ENCODE data around the gene CRISP2. TPM values are rescaled to one million over a fixed set of nuclear protein-coding genes. Genes with fewer than 3 reads are reported as not detected.
"Not testable (repeated sequence)": the region's sequence is repeated elsewhere in the genome, so short reads cannot be mapped to it uniquely, and the experiment has no call there.

CRISP2 gene
- total RNA-seq, 4 donors from 2014 or later = not detected

DNA sequence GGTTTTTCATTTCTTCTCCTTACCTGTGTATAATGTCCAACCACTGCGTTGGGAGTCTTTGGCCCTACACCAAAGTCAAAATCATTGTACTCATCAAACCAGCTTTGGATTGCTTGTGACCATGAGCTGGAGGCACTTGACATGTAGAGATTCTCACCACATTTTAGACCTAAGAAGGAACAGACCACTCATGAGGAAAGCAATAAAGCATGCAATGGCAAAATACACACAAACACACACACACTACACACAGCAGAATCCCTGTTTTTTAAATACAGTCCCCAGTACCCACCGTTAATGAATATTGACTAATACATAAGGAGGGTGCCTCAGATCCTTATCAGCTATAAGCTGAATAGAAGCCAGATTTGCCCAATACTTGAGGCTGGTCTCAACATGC lies 20.3 kb upstream of the CRISP2 start:
- DNase-seq (ENCODE audit: low spot score in 2 of 2) = no peak
- WGBS, 2 donors = 70 to 81% methylated on average over 2 of the region's 2 CpGs
- no peaks in the 10 kb centered on the region for H3K4me1 ChIP-seq

GRCh38 chr6:49732781-49733180 lies 19.4 kb upstream of the CRISP2 start:
- Histone ChIP-seq H3K9me3 (no peaks in the 10 kb centered on the region), H3K27ac (no peak overlapping the region), H3K36me3 (no peaks in the 10 kb centered on the region), H3K27me3 (no peaks in the 10 kb centered on the region), H3K4me1 (no peaks in the 10 kb centered on the region), H3K4me3 (no peak overlapping the region)
- WGBS, 2 donors = 81 to 86% methylated on average over 3 of the region's 3 CpGs
- no peak for DNase-seq (ENCODE audit: low spot score in 2 of 2)
- TF ChIP-seq POLR2A (IDR thresholded peaks at IDR 0.05) = no peak
- TF ChIP-seq, protein P1, sequence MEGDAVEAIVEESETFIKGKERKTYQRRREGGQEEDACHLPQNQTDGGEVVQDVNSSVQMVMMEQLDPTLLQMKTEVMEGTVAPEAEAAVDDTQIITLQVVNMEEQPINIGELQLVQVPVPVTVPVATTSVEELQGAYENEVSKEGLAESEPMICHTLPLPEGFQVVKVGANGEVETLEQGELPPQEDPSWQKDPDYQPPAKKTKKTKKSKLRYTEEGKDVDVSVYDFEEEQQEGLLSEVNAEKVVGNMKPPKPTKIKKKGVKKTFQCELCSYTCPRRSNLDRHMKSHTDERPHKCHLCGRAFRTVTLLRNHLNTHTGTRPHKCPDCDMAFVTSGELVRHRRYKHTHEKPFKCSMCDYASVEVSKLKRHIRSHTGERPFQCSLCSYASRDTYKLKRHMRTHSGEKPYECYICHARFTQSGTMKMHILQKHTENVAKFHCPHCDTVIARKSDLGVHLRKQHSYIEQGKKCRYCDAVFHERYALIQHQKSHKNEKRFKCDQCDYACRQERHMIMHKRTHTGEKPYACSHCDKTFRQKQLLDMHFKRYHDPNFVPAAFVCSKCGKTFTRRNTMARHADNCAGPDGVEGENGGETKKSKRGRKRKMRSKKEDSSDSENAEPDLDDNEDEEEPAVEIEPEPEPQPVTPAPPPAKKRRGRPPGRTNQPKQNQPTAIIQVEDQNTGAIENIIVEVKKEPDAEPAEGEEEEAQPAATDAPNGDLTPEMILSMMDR (IDR thresholded peaks at IDR 0.05) = no peak

More for the DNA sequence above, 20.3 kb upstream of the CRISP2 start:
- Histone ChIP-seq H3K36me3 (no peaks in the 10 kb centered on the region), H3K27me3 (no peaks in the 10 kb centered on the region), H3K27ac (no peak overlapping the region), H3K4me3 (no peak overlapping the region), H3K9me3 (no peaks in the 10 kb centered on the region)
- TF ChIP-seq, protein P1 (IDR thresholded peaks at IDR 0.05) = no peak
- TF ChIP-seq EP300 (IDR thresholded peaks at IDR 0.05) = no peak

DNA sequence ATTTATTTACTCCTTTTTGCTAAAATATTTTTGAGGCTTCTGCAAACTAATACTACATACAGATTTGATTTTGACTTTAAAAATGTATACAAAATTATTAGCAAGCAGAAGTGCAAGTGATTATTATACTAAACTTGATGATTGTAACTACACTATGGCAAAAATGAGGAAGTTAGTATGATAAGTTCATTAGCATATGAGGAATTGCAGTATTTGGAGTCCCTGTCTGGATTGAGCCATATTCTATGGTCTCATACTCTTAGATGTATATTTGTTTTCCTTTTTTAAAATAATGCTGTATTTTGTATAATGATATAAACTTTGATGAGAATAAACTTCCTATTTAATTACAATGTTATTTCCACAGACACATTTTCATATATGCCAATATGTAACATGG lies 16.9 kb upstream of the CRISP2 start:
- no peak overlapping the region for H3K4me3 ChIP-seq
- no peaks in the 10 kb centered on the region for H3K9me3 ChIP-seq
- TF ChIP-seq EP300 (IDR thresholded peaks at IDR 0.05) (no peak), POLR2A (IDR thresholded peaks at IDR 0.05) (no peak)
- TF ChIP-seq, protein P1 (IDR thresholded peaks at IDR 0.05) = no peak
- no peak for DNase-seq (ENCODE audit: low spot score in 2 of 2)
- no peaks in the 10 kb centered on the region for H3K4me1 ChIP-seq
- no peaks in the 10 kb centered on the region for H3K36me3 ChIP-seq
- H3K27me3 ChIP-seq = no peaks in the 10 kb centered on the region
- no peak overlapping the region for H3K27ac ChIP-seq

GRCh38 chr6:49723917-49724316 lies 10.6 kb upstream of the CRISP2 start:
- WGBS, 2 donors = 79 to 86% methylated on average over 4 of the region's 4 CpGs
- H3K4me3 ChIP-seq; H3K4me1 ChIP-seq; DNase-seq (ENCODE audit: low spot score in 2 of 2); H3K27me3 ChIP-seq; H3K36me3 ChIP-seq; H3K27ac ChIP-seq; H3K9me3 ChIP-seq: not testable (repeated sequence)

- TF ChIP-seq POLR2A (IDR thresholded peaks at IDR 0.05) (no peak), EP300 (IDR thresholded peaks at IDR 0.05) (no peak)
- TF ChIP-seq, protein P1 (IDR thresholded peaks at IDR 0.05) = no peak
- Histone ChIP-seq H3K27ac (no peak overlapping the region), H3K9me3 (peaks cover 0 to 6% (median 0%) of the 10 kb centered on the region in 4 donors), H3K27me3 (no peaks in the 10 kb centered on the region), H3K4me3 (no peak overlapping the region), H3K36me3 (no peaks in the 10 kb centered on the region), H3K4me1 (no peaks in the 10 kb centered on the region)
- no peak for DNase-seq (ENCODE audit: low spot score in 2 of 2)
- 68 to 69% methylated on average over 2 of the region's 2 CpGs for WGBS, 2 donors
These were observed 8.0 kb upstream of the CRISP2 start for GRCh38 chr6:49721297-49721696.

DNA sequence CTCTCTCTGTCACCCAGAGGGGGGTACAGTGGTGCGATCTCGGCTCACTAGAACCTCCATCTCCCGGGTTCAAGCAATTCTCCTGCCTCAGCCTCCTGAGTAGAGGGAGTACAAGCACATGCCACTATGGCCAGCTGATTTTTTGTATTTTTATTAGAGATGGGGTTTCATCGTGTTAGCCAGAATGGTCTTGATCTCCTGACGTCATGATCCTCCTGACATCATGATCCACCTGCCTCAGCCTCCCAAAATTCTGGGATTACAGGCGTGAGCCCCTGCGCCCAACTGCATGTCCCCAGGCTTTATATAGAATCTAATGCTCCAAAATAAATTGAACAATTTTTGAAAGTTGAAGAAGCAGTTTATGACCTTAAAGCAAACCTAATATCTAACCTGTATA lies 7.0 kb upstream of the CRISP2 start:
- TF ChIP-seq EP300 (IDR thresholded peaks at IDR 0.05) = no peak
- TF ChIP-seq, protein P1 (IDR thresholded peaks at IDR 0.05) = no peak
- no peak for TF ChIP-seq POLR2A (IDR thresholded peaks at IDR 0.05)
- Histone ChIP-seq H3K36me3 (no peaks in the 10 kb centered on the region), H3K9me3 (peaks cover 0 to 6% (median 0%) of the 10 kb centered on the region in 4 donors), H3K27me3 (no peaks in the 10 kb centered on the region), H3K27ac (no peak overlapping the region), H3K4me1 (no peaks in the 10 kb centered on the region), H3K4me3 (no peak overlapping the region)
- 86 to 91% methylated on average over 7 of the region's 7 CpGs for WGBS, 2 donors
- no peak for DNase-seq (ENCODE audit: low spot score in 2 of 2)
